SK-N-SH treated with all-trans-retinoic acid at 6 μM for 48 hours (cell line): ENCODE data around the gene NOP56.

ENCODE experiments used
- ATAC-seq: fragments of 200-7000 bp; cut with Tn5 transposase; 3 replicates; pipeline ENCODE4 v1.9.1; 2020; ENCODE audit warnings: mild to moderate bottlenecking, moderate library complexity
- ARNTL ChIP-seq: fragments of 450-650 bp; formaldehyde crosslinking; IDR thresholded peaks from 2 replicates; pipeline ENCODE4 v1.5.0; 2020; ENCODE audit warnings: low read depth, mild to moderate bottlenecking, moderate library complexity, borderline replicate concordance
- BACH2 ChIP-seq: fragments of 250-450 bp; sonication (Bioruptor Pico); IDR thresholded peaks from 2 replicates; pipeline ENCODE4 v1.9.0; 2021; ENCODE audit warnings: mild to moderate bottlenecking, borderline replicate concordance
- CSDC2 ChIP-seq: fragments of 250-450 bp; sonication (Bioruptor Pico); IDR thresholded peaks from 2 replicates; pipeline ENCODE4 v1.5.0; 2020; ENCODE audit warnings: mild to moderate bottlenecking, moderate library complexity
- CSRNP3 ChIP-seq: fragments of 250-450 bp; sonication (Bioruptor Pico); IDR thresholded peaks from 2 replicates; pipeline ENCODE4 v1.5.1; 2021; ENCODE audit warnings: mild to moderate bottlenecking, moderate library complexity
- ESRRG ChIP-seq: fragments of 250-450 bp; sonication (Bioruptor Pico); IDR thresholded peaks from 2 replicates; pipeline ENCODE4 v1.6.1; 2021; ENCODE audit warnings: mild to moderate bottlenecking
- GLIS3 ChIP-seq: fragments of 250-450 bp; sonication (Bioruptor Pico); IDR thresholded peaks from 2 replicates; pipeline ENCODE4 v1.5.0; 2020; ENCODE audit warnings: mild to moderate bottlenecking, moderate library complexity
- ISL1 ChIP-seq: fragments of 250-450 bp; sonication (Bioruptor Pico); IDR thresholded peaks from 2 replicates; pipeline ENCODE4 v2.1.2; 2022; ENCODE audit warnings: mild to moderate bottlenecking, moderate library complexity
- PATZ1 ChIP-seq: fragments of 250-450 bp; sonication (Bioruptor Pico); IDR thresholded peaks from 2 replicates; pipeline ENCODE4 v1.8.0; 2020; ENCODE audit warnings: mild to moderate bottlenecking, moderate library complexity, borderline replicate concordance
- POU6F1 ChIP-seq: fragments of 250-450 bp; sonication (Bioruptor Pico); IDR thresholded peaks from 2 replicates; pipeline ENCODE4 v1.8.0; 2021; ENCODE audit warnings: low read depth, mild to moderate bottlenecking, moderate library complexity, borderline replicate concordance
- PPARA ChIP-seq: fragments of 250-450 bp; sonication (Bioruptor Pico); IDR thresholded peaks from 2 replicates; pipeline ENCODE4 v1.5.0; 2020; ENCODE audit warnings: mild to moderate bottlenecking, borderline replicate concordance
- RARB ChIP-seq: fragments of 250-450 bp; sonication (Bioruptor Pico); IDR thresholded peaks from 2 replicates; pipeline ENCODE4 v1.8.0; 2021; ENCODE audit warnings: mild to moderate bottlenecking, moderate library complexity
- SNAI2 ChIP-seq: fragments of 250-450 bp; sonication (Bioruptor Pico); IDR thresholded peaks from 2 replicates; pipeline ENCODE4 v1.5.0; 2020; ENCODE audit warnings: mild to moderate bottlenecking, moderate library complexity
- TCF4 ChIP-seq: fragments of 250-450 bp; sonication (Bioruptor Pico); IDR thresholded peaks from 2 replicates; pipeline ENCODE4 v1.8.0; 2021; ENCODE audit warnings: mild to moderate bottlenecking, moderate library complexity, borderline replicate concordance
- TOX ChIP-seq: fragments of 250-450 bp; sonication (Bioruptor Pico); IDR thresholded peaks from 2 replicates; pipeline ENCODE4 v1.8.0; 2021; ENCODE audit warnings: mild to moderate bottlenecking, moderate library complexity, borderline replicate concordance
- ZC3H10 ChIP-seq: fragments of 250-450 bp; sonication (Bioruptor Pico); IDR thresholded peaks from 2 replicates; pipeline ENCODE4 v1.5.1; 2021; ENCODE audit warnings: mild to moderate bottlenecking, moderate library complexity
- ZFP3 ChIP-seq: fragments of 250-450 bp; sonication (Bioruptor Pico); IDR thresholded peaks from 2 replicates; pipeline ENCODE4 v1.5.0; 2020; ENCODE audit warnings: mild to moderate bottlenecking, moderate library complexity
- ZFP30 ChIP-seq: fragments of 450-650 bp; formaldehyde crosslinking; IDR thresholded peaks from 2 replicates; pipeline ENCODE4 v1.5.0; 2022; ENCODE audit warnings: mild to moderate bottlenecking, moderate library complexity
- ZNF565 ChIP-seq: fragments of 450-650 bp; formaldehyde crosslinking; conservative IDR thresholded peaks from 2 replicates; pipeline ENCODE4 v1.5.0; 2020; ENCODE audit warnings: low read depth, mild to moderate bottlenecking, moderate library complexity
- ZNF70 ChIP-seq: fragments of 450-650 bp; formaldehyde crosslinking; IDR thresholded peaks from 2 replicates; pipeline ENCODE4 v1.5.0; 2020; ENCODE audit warnings: mild to moderate bottlenecking, moderate library complexity
- ZNF8 ChIP-seq: fragments of 450-650 bp; formaldehyde crosslinking; IDR thresholded peaks from 2 replicates; pipeline ENCODE4 v1.5.0; 2020; ENCODE audit warnings: mild to moderate bottlenecking, moderate library complexity

The NOP56 gene

GRCh38 chr20:2617099-2617714 is 35.2 kb upstream of the NOP56 start:
- ATAC-seq: no peak
- no peak for TF ChIP-seq TOX (CRISPR knock-in tag)
- no peak for TF ChIP-seq GLIS3
- TF ChIP-seq TCF4 (CRISPR knock-in tag): no peak
- TF ChIP-seq PATZ1: no peak
- TF ChIP-seq POU6F1: no peak
- no peak for TF ChIP-seq RARB (CRISPR knock-in tag)
- TF ChIP-seq SNAI2: no peak
- no peak for TF ChIP-seq ZNF70 (CRISPR knock-in tag)
- no peak for TF ChIP-seq CSDC2 (CRISPR knock-in tag)
- no peak for TF ChIP-seq PPARA (CRISPR knock-in tag)
- TF ChIP-seq ISL1 (CRISPR knock-in tag): no peak
- TF ChIP-seq ZNF565: no peak
- no peak for TF ChIP-seq ZC3H10
- no peak for TF ChIP-seq CSRNP3 (CRISPR knock-in tag)
- TF ChIP-seq ESRRG (CRISPR knock-in tag): no peak
- no peak for TF ChIP-seq BACH2 (CRISPR knock-in tag)

GRCh38 chr20:2618815-2619214 is 33.6 kb upstream of the NOP56 start:
- TF ChIP-seq TOX (CRISPR knock-in tag): no peak
- no peak for ATAC-seq

GRCh38 chr20:2619337-2619736 is 33.1 kb upstream of the NOP56 start:
- ATAC-seq: no peak
- TF ChIP-seq CSRNP3 (CRISPR knock-in tag) (no peak), GLIS3 (no peak), PPARA (CRISPR knock-in tag) (no peak), BACH2 (CRISPR knock-in tag) (no peak), ARNTL (no peak), ISL1 (CRISPR knock-in tag) (no peak), PATZ1 (no peak), TCF4 (CRISPR knock-in tag) (no peak), ZNF8 (CRISPR knock-in tag) (no peak), ZC3H10 (no peak), CSDC2 (CRISPR knock-in tag) (no peak), SNAI2 (no peak), ZNF565 (no peak), TOX (CRISPR knock-in tag) (no peak), POU6F1 (no peak), ZFP3 (no peak), RARB (CRISPR knock-in tag) (no peak), ZFP30 (CRISPR knock-in tag) (no peak)
